ENCODE data around the gene JAML.

JAML gene

DNA sequence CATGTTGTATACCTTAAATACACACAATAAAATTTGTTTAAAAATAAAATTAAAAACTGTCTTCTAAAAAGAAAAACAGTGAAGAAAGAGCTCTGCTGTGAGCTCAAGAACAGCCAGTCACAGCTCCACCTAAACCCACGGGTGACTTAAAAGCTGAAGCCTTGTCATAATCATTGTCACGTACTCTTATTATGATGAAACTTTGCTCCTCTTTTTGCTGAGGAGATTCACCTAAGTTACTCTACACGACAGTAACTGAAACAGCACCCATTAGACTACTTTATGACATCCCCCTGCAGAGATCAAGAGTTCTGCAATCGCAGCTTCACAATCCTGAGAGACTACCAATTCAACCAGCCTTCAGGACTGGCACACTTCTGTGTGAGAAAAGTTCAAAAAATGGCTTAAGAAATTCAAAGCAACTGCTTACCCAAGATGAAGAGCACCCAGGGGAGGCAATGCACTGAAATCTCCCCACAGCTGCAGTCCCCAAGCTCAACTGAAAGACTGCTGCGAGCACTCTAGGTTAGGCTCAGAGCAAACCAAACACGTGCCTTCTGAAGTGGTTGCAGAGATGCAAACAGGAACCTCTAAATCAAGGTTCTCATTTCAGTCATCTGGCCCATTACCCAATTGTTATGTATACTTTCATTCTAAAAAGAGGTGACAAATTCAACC is at the start of gene JAML:
Gene JAML (minus strand): TSS at position 501 of the 678 bp plus-strand sequence. CDS start 10,145 bp downstream, outside the sequence.
- H3K4me3 ChIP-seq (ENCODE audit: low read depth, low read length), result no peak within 1 kb of the TSS
- no peaks in the 10 kb centered on the region for H3K9me3 ChIP-seq (ENCODE audit: control insufficient read depth, low read length)
- H3K4me2 ChIP-seq (ENCODE audit: low read length), result no peak within 1 kb of the TSS
- no peak within 1 kb of the TSS for H3K9ac ChIP-seq
- H3K27me3 ChIP-seq (ENCODE audit: control insufficient read depth, insufficient read depth, low read length), result no peaks in the 10 kb centered on the region
- TF ChIP-seq CTCF (IDR thresholded peaks at IDR 0.05), result no peak
- no peaks in the 10 kb centered on the region for H3K4me1 ChIP-seq
- H3K36me3 ChIP-seq (ENCODE audit: control insufficient read depth, insufficient read depth, low read length), result no peaks in the 10 kb centered on the region
- H3K27ac ChIP-seq, result no peak within 1 kb of the TSS
- H2AFZ ChIP-seq, result no peak within 1 kb of the TSS
- H3K79me2 ChIP-seq, result no peaks in the 10 kb centered on the region

- H3K79me2 ChIP-seq, result no peaks in the 10 kb centered on the region
- H3K4me2 ChIP-seq (ENCODE audit: low read length), result no peak overlapping the region
- H3K4me1 ChIP-seq, result peaks cover 2% of the 10 kb centered on the region
- H3K27me3 ChIP-seq (ENCODE audit: control insufficient read depth, insufficient read depth, low read length), result no peaks in the 10 kb centered on the region
- H3K36me3 ChIP-seq (ENCODE audit: control insufficient read depth, insufficient read depth, low read length), result no peaks in the 10 kb centered on the region
- no peak for TF ChIP-seq CTCF (IDR thresholded peaks at IDR 0.05)
- no peak overlapping the region for H2AFZ ChIP-seq
- H3K27ac ChIP-seq, result peak overlapping the region; percentile 3
- H3K9ac ChIP-seq, result no peak overlapping the region
- H3K4me3 ChIP-seq (ENCODE audit: low read depth, low read length), result no peak overlapping the region
- no peaks in the 10 kb centered on the region for H3K9me3 ChIP-seq (ENCODE audit: control insufficient read depth, low read length)
Observed at GRCh38 chr11:118274186-118274585, 49.4 kb upstream of the JAML start.

- Histone ChIP-seq H3K27ac (no peak overlapping the region), H3K79me2 (no peaks in the 10 kb centered on the region), H3K4me1 (peaks cover 2% of the 10 kb centered on the region), H3K9me3 (ENCODE audit: control insufficient read depth, low read length) (no peaks in the 10 kb centered on the region), H3K9ac (no peak overlapping the region), H3K27me3 (ENCODE audit: control insufficient read depth, insufficient read depth, low read length) (no peaks in the 10 kb centered on the region), H3K4me2 (ENCODE audit: low read length) (no peak overlapping the region), H2AFZ (no peak overlapping the region), H3K4me3 (ENCODE audit: low read depth, low read length) (no peak overlapping the region), H3K36me3 (ENCODE audit: control insufficient read depth, insufficient read depth, low read length) (no peaks in the 10 kb centered on the region)
- TF ChIP-seq CTCF (IDR thresholded peaks at IDR 0.05), result no peak
Observed at GRCh38 chr11:118272001-118272400, 47.2 kb upstream of the JAML start.

- no peak overlapping the region for H3K4me2 ChIP-seq (ENCODE audit: low read length)
- no peak overlapping the region for H3K9ac ChIP-seq
- no peak for TF ChIP-seq CTCF (IDR thresholded peaks at IDR 0.05)
- H3K79me2 ChIP-seq, result no peaks in the 10 kb centered on the region
- H3K9me3 ChIP-seq (ENCODE audit: control insufficient read depth, low read length), result no peaks in the 10 kb centered on the region
- peaks cover 7% of the 10 kb centered on the region for H3K4me1 ChIP-seq
- H3K4me3 ChIP-seq (ENCODE audit: low read depth, low read length), result no peak overlapping the region
- H3K27me3 ChIP-seq (ENCODE audit: control insufficient read depth, insufficient read depth, low read length), result no peaks in the 10 kb centered on the region
- no peak overlapping the region for H2AFZ ChIP-seq
- H3K36me3 ChIP-seq (ENCODE audit: control insufficient read depth, insufficient read depth, low read length), result no peaks in the 10 kb centered on the region
- H3K27ac ChIP-seq, result no peak overlapping the region
Observed at GRCh38 chr11:118267486-118267885, 42.7 kb upstream of the JAML start.

GRCh38 chr11:118265954-118266353 is 41.1 kb upstream of the JAML start:
- no peaks in the 10 kb centered on the region for H3K79me2 ChIP-seq
- no peaks in the 10 kb centered on the region for H3K27me3 ChIP-seq (ENCODE audit: control insufficient read depth, insufficient read depth, low read length)
- H3K27ac ChIP-seq, result peak overlapping the region; percentile 65
- H3K4me3 ChIP-seq (ENCODE audit: low read depth, low read length), result no peak overlapping the region
- H3K9me3 ChIP-seq (ENCODE audit: control insufficient read depth, low read length), result no peaks in the 10 kb centered on the region
- peak overlapping the region; percentile 53 for H2AFZ ChIP-seq
- H3K4me1 ChIP-seq, result peaks cover 7% of the 10 kb centered on the region
- H3K36me3 ChIP-seq (ENCODE audit: control insufficient read depth, insufficient read depth, low read length), result no peaks in the 10 kb centered on the region
- H3K4me2 ChIP-seq (ENCODE audit: low read length), result no peak overlapping the region
- H3K9ac ChIP-seq, result no peak overlapping the region
- TF ChIP-seq CTCF (IDR thresholded peaks at IDR 0.05), result no peak
